GM12872 (cell line): ENCODE data around the gene SLC2A9.

ENCODE experiments used
- CTCF ChIP-seq: IDR thresholded peaks from 3 replicates; pipeline ENCODE4 v1.5.1; 2011; ENCODE audit warnings: low read depth, mild to moderate bottlenecking, low read length, moderate library complexity; ENCODE audit not compliant: insufficient read depth

The SLC2A9 gene

DNA sequence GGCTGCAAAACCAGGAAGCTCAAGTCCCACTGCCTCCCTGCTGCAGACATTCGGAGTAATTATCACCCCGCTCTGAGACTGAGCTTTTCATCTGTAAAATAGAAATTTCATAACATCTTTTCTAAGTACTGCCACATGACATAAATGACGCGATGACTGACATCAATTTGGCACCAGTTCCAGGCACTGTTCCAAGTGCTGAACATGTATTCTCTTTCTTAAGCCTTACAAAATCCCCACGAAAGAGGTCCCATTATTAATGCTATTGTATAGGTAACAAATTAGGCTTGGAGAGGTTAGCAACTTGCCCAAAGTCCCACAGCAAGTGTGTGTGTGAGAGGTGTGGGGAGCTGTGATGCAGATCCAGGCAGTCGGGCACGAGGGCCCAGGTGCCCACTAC is 56.4 kb downstream of the SLC2A9 start:
- no peak for TF ChIP-seq CTCF

- TF ChIP-seq CTCF, result no peak
Observed at GRCh38 chr4:9963328-9963727, 58.0 kb downstream of the SLC2A9 start.

DNA sequence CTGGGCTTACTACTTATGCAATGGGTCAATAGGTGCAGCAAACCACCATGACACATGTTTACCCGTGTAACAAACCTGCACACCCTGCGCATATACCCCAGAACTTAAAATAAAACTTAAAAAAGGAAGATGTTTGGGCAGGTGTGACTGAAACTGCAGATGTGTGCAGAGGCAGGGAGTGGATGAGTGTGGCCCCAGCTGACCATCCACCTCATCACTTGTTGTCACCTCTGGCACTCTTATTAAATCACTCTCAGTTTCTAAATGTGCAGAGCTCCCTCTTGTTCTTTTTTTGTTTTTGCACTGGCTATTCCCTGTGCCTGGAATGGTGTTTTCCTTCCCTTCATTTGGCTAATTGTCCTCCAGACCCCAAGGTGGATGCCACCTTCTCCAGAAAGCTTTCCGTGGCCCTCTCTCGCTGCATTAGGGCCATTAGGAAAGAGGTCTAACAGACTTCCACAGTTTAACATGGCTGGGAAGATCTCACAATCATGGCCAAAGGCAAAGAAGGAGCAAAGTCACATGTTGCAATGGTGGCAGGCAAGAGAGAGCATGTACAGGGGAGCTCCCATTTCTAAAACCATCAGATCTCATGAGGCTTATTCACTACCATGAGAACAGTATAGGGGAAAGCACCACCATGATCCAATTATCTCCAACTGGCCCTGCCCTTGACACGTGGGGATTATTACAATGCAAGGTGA is 58.5 kb downstream of the SLC2A9 start:
- no peak for TF ChIP-seq CTCF

DNA sequence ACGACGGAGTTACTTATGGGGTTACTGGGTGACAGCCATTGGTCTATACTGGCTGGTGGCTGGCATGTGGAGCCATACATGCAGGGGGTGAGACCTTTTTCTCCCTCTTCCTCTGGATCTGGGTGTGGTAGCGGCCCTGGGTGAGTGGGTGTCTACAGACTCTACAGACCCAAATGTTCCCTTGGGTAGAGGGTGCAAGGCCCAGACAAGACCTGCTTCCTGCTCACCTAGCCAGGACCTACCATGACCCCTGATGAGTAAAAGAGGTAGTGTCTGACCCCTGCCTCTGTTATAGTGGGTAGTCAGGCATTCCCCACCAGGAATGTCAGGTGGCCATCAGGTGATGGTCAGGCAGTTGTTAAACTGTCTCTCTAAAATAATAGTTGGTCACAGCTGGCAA is 66.8 kb downstream of the SLC2A9 start:
- TF ChIP-seq CTCF, result no peak

- TF ChIP-seq CTCF, result no peak
Observed at GRCh38 chr4:9953089-9953488, 68.2 kb downstream of the SLC2A9 start.

- no peak for TF ChIP-seq CTCF
Observed at GRCh38 chr4:9952415-9952950, 68.8 kb downstream of the SLC2A9 start.

DNA sequence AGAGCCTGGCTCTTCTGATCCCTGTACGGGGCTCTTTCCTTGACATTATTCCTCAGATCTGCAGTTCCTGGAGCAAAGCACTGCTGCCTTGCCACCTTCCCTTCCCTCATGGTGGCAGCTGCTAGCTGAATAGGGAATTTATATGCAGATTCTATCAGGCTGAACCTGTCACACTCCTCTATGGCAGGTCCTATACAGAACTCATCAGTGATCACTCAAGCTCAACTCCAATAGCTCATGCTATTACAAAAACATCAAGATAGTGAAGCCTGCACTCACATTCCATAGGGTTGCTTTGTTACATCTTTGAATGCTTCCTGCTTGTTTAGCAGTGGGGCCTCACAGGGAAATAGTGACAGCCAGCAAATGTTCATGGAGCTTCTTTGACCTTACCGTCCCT is 71.7 kb downstream of the SLC2A9 start:
- no peak for TF ChIP-seq CTCF
